HepG2 (cell line): ENCODE measurements around the gene AHCTF1. TPM values are rescaled to one million over a fixed set of nuclear protein-coding genes. Genes with fewer than 3 reads are reported as not detected.

Experiments
- ARNT2 ChIP-seq: sonication (generic); formaldehyde crosslinking; IDR thresholded peaks from 2 replicates; pipeline ENCODE4 v1.8.0; 2022; ENCODE audit warnings: mild to moderate bottlenecking, low read depth, missing genetic modification reagents, moderate library complexity
- BRD4 ChIP-seq: sonication (generic); formaldehyde crosslinking; IDR thresholded peaks from 2 replicates; pipeline ENCODE4 v1.4.0; 2020; ENCODE audit warnings: missing genetic modification reagents
- DZIP1 ChIP-seq: sonication (generic); formaldehyde crosslinking; IDR thresholded peaks from 2 replicates; pipeline ENCODE4 v1.5.0; 2020; ENCODE audit warnings: mild to moderate bottlenecking, missing genetic modification reagents
- ELF3 ChIP-seq: IDR thresholded peaks from 2 replicates; pipeline ENCODE4 v1.6.1; 2016; ENCODE audit warnings: missing genetic modification reagents, missing compliant biosample characterization
- ELF4 ChIP-seq: sonication (generic); formaldehyde crosslinking; IDR thresholded peaks from 2 replicates; pipeline ENCODE4 v1.5.0; 2020; ENCODE audit warnings: missing genetic modification reagents, mild to moderate bottlenecking, moderate library complexity, borderline replicate concordance
- HNRNPUL1 ChIP-seq: fragments of 200-400 bp; formaldehyde crosslinking; IDR thresholded peaks from 2 replicates; pipeline ENCODE4 v1.6.1; 2017; ENCODE audit warnings: low read depth, mild to moderate bottlenecking, low read length, moderate library complexity
- MTA1 ChIP-seq: sonication (generic); formaldehyde crosslinking; IDR thresholded peaks from 2 replicates; pipeline ENCODE4 v1.4.0; 2020; ENCODE audit warnings: missing genetic modification reagents, mild to moderate bottlenecking, borderline replicate concordance
- PHB2 ChIP-seq: fragments of 450-650 bp; IDR thresholded peaks from 2 replicates; pipeline ENCODE4 v1.6.1; 2018; ENCODE audit not compliant: partially characterized antibody
- POGK ChIP-seq: sonication (generic); formaldehyde crosslinking; conservative IDR thresholded peaks from 2 replicates; pipeline ENCODE4 v1.8.0; 2022; ENCODE audit warnings: mild to moderate bottlenecking, moderate library complexity, missing genetic modification reagents
- RXRA ChIP-seq: sonication (generic); formaldehyde crosslinking; IDR thresholded peaks from 2 replicates; pipeline ENCODE4 v1.5.1; 2020; ENCODE audit warnings: missing genetic modification reagents
- SETDB1 ChIP-seq: sonication (generic); formaldehyde crosslinking; IDR thresholded peaks from 2 replicates; pipeline ENCODE4 v1.5.1; 2020; ENCODE audit warnings: missing genetic modification reagents, mild to moderate bottlenecking, borderline replicate concordance
- TCF7 ChIP-seq: sonication (generic); IDR thresholded peaks from 2 replicates; pipeline ENCODE4 v1.6.1; 2016; ENCODE audit warnings: antibody characterized with exemption, low read depth
- ZNF160 ChIP-seq: sonication (generic); formaldehyde crosslinking; IDR thresholded peaks from 2 replicates; pipeline ENCODE4 v1.8.0; 2022; ENCODE audit warnings: mild to moderate bottlenecking, inconsistent platforms, missing genetic modification reagents
- ZNF510 ChIP-seq: sonication (generic); formaldehyde crosslinking; IDR thresholded peaks from 2 replicates; pipeline ENCODE4 v1.4.0; 2020; ENCODE audit warnings: low read depth, mild to moderate bottlenecking, missing genetic modification reagents
- ZNF777 ChIP-seq: sonication (generic); formaldehyde crosslinking; IDR thresholded peaks from 2 replicates; pipeline ENCODE4 v1.4.0; 2020; ENCODE audit warnings: missing genetic modification reagents
- ZNF816 ChIP-seq: sonication (generic); formaldehyde crosslinking; IDR thresholded peaks from 2 replicates; pipeline ENCODE4 v1.8.0; 2022; ENCODE audit warnings: missing genetic modification reagents, mild to moderate bottlenecking, borderline replicate concordance
- polyA plus RNA-seq, 8 experiments: library from polyadenylated mRNA; depleted of rRNA in 3 of 8; stranded (reverse) in 7 of 8; unstranded in 1 of 8; fragments of >200 nt; fragmentation: Illumina TruSeq in 4 of 8; extraction: Trizol in 4 of 8; gene quantifications; 2 replicates each; pipeline versions ENCODE4 v1.2.1 to v1.2.3, GENCODE V29; 2011 to 2016; ENCODE audit warnings: low read depth in 4 of 8, missing spikeins in 1 of 8, mixed read lengths in 1 of 8; ENCODE audit not compliant: insufficient read depth in 1 of 8
- total RNA-seq, 5 experiments: library from RNA; depleted of rRNA; stranded (reverse); fragments of >200 nt; fragmentation: Illumina TruSeq; extraction: Trizol; gene quantifications; 2 replicates each; pipeline ENCODE4 v1.2.3, GENCODE V29; 2016; ENCODE audit warnings: low read depth in 1 of 5
- TF ChIP-seq, protein P1 (sequence below): sonication (generic); formaldehyde crosslinking; IDR thresholded peaks from 2 replicates; pipeline ENCODE4 v1.4.0; 2020; ENCODE audit warnings: missing genetic modification reagents, borderline replicate concordance

Gene AHCTF1
- total and polyA plus RNA-seq, 2 of the 13 experiments (the other 11 are each of a cell fraction or from before 2014, with no cell fraction given) = 16.6 to 45.9 TPM

DNA sequence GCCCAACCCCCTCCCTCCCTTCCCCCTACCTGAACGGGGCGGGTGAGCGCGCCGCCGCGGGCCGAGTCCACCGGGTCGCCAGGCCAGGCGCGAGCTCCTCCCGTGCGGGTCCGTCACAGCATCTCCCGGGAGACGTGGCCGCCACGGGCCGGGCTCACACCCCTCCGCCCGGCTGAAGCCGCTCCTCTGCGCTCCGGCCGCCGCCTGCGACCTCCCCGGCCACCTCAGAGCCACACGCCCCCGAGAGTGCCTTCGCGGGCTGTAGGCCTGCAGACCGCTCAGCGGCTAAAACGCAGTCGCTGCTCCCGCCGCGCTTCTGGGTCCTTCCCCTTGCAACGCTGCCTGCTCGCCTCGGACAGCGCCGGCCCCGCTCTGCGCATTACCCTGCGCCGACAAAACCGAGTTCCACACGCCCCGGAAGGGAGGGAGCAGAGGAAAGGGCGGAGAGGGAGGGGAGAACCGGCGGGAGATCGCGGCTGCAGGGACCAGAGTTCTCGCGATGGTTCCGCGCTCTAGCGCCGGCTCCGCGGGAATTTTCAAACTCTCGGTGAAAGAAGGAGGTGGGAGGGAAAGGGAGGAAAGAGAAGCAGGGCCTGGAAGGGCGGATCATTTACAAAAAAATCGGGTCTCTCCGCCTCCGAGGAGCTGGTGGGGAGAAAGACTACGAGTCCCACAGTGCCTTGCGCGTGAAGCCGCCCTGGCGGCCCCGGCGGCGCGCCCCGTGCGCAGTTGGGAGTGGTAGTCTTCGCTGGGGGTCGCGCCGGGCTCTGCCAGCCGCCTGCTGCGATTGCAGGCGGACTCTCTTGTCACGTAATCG is at the start of gene AHCTF1 (continued):
- peak; percentile 95 for TF ChIP-seq ARNT2 (CRISPR knock-in tag)
- TF ChIP-seq POGK (CRISPR knock-in tag) = peak; percentile 68; the same call in 1 of the 2 replicates
- TF ChIP-seq PHB2 = no peak
- no peak for TF ChIP-seq MTA1 (CRISPR knock-in tag)
- TF ChIP-seq ZNF777 (CRISPR knock-in tag) = no peak
- TF ChIP-seq, protein P1, sequence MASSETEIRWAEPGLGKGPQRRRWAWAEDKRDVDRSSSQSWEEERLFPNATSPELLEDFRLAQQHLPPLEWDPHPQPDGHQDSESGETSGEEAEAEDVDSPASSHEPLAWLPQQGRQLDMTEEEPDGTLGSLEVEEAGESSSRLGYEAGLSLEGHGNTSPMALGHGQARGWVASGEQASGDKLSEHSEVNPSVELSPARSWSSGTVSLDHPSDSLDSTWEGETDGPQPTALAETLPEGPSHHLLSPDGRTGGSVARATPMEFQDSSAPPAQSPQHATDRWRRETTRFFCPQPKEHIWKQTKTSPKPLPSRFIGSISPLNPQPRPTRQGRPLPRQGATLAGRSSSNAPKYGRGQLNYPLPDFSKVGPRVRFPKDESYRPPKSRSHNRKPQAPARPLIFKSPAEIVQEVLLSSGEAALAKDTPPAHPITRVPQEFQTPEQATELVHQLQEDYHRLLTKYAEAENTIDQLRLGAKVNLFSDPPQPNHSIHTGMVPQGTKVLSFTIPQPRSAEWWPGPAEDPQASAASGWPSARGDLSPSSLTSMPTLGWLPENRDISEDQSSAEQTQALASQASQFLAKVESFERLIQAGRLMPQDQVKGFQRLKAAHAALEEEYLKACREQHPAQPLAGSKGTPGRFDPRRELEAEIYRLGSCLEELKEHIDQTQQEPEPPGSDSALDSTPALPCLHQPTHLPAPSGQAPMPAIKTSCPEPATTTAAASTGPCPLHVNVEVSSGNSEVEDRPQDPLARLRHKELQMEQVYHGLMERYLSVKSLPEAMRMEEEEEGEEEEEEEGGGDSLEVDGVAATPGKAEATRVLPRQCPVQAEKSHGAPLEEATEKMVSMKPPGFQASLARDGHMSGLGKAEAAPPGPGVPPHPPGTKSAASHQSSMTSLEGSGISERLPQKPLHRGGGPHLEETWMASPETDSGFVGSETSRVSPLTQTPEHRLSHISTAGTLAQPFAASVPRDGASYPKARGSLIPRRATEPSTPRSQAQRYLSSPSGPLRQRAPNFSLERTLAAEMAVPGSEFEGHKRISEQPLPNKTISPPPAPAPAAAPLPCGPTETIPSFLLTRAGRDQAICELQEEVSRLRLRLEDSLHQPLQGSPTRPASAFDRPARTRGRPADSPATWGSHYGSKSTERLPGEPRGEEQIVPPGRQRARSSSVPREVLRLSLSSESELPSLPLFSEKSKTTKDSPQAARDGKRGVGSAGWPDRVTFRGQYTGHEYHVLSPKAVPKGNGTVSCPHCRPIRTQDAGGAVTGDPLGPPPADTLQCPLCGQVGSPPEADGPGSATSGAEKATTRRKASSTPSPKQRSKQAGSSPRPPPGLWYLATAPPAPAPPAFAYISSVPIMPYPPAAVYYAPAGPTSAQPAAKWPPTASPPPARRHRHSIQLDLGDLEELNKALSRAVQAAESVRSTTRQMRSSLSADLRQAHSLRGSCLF (CRISPR knock-in tag) = no peak
- TF ChIP-seq ZNF160 = peak; percentile 37; the same call in 1 of the 2 replicates
- TF ChIP-seq ZNF816 (CRISPR knock-in tag) = peak; percentile 92; the same call in 1 of the 2 replicates
- TF ChIP-seq ZNF510 (CRISPR knock-in tag) = 0 out of 2 replicates have a peak, but pooled peaks have one; percentile 43
- peak; percentile 73; the same call in 1 of the 2 replicates for TF ChIP-seq ELF4 (CRISPR knock-in tag)
- TF ChIP-seq SETDB1 (CRISPR knock-in tag) = no peak
- TF ChIP-seq HNRNPUL1 = 0 out of 2 replicates have a peak, but pooled peaks have one; percentile 49
- TF ChIP-seq BRD4 = peak; percentile 84
- 0 out of 2 replicates have a peak, but pooled peaks have one; percentile 43 for TF ChIP-seq RXRA (CRISPR knock-in tag)
- TF ChIP-seq DZIP1 = peak; percentile 30; the same call in 1 of the 2 replicates
- peak; percentile 68 for TF ChIP-seq ELF3 (CRISPR knock-in tag)
- TF ChIP-seq TCF7 = no peak
